ENCODE measurements around the gene MED20. TPM values are rescaled to one million over a fixed set of nuclear protein-coding genes. Genes with fewer than 3 reads are reported as not detected.

Gene MED20
- total RNA-seq, 1 donor from 2014 or later: 13.5 TPM

DNA sequence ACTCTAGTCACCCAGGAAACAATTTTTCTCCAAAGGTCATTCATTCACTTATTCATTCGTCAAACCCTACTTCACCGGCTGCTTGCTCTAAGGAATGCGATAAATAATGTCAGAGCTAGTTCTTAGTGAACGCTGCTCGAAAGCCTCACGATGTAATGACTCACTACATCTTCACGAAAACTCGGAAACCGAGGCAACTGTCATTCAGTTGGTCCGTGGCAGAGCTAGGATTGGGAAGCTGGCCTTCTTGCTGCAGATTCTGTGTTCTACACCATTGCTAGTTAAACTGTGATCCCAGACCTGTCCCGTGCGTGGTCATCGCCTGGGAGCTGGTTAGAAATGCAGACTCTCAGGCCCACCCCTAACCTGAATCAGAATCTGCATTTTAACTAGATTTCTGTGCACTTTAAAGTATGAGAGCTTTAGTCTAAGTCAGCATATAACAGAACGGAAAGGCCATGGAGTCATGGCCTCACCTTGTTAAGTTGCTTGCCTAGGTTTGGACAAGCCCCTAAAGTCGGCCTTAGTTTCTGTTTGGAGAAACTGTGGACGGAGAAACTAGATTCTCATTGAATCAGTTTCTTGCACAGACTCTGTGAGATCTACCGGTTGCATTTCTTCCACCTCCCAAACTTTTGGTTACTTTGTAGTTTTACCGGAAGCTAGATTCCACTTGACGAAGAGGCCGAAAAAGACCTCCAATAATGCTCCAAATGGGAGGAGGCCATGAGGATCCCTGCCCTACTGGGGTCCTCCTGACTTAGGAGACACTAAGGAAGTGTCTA lies 21.3 kb upstream of the MED20 start:
- no peak for DNase-seq (ENCODE audit: low spot score in 2 of 2)
- no peaks in the 10 kb centered on the region for H3K36me3 ChIP-seq

DNA sequence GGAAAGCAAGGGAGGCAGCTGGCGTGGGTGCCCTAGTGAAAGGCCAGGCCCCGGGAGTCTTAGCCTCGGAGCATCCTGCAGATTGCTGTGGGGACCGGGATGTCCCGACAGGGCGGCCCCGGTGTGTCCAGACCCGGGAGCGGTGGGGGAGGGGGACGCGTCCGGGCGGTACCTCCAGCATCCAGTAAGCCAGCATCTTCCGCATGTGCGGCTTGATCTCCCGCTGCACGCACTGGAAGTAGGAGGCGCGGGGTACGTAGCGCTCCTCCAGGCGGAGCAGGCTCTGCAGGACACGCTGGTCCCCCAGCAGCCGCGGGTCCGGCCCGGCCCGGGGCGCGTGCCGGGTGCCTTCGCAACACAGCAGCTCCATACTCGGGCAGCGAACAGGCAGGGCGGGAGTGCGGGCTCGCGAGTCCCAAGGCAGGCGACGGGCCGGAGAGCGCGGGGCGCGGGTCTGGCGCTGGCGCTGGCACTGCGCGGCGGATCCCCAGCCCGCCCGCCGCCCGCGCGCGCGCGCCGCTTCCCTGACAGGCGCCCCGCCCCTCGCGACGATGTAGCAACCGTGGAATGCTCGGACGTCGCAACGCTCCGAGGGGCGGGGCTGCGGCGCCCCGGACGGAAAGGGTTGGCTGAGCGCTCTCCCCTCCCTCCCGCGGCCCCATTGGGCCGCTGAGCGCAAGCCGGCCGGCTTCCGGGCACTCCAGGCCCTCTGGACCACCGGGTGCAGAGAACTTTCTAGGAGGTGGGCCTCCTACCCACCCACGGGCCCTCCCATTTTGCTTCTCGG lies 20.5 kb upstream of the MED20 start, which contains the start of gene CCND3:
Gene CCND3 (minus strand): TSS at position 529 of the 787 bp plus-strand sequence. CDS start 159 bp downstream, at position 370.
- TF ChIP-seq CTCF (IDR thresholded peaks at IDR 0.05): peak in 1 of 3 experiments; percentile 1
- Histone ChIP-seq H3K36me3 (peaks cover 0 to 6% of the 10 kb centered on the region in 2 donors), H3K27me3 (no peaks in the 10 kb centered on the region), H3K4me1 (peaks cover 4 to 20% of the 10 kb centered on the region in 2 donors), H3K27ac (peak within 1 kb of the TSS; percentile 72 to 83), H3K9me3 (no peaks in the 10 kb centered on the region), H3K4me3 (peak within 1 kb of the TSS; percentile 84 to 93)
- DNase-seq (ENCODE audit: low spot score in 2 of 2): peak; percentile 57 to 95
- intact Hi-C loops (cut with DNase I): loop anchor here (1.0 to 10.0 kb wide), 6 partner anchors 20 to 869 kb away; partner anchors contain the start of genes BYSL, MED20, NFYA and OARD1

More for the DNA sequence above, 21.3 kb upstream of the MED20 start:
- Histone ChIP-seq H3K4me3 (peak overlapping the region; percentile 84 to 93), H3K4me1 (peaks cover 4 to 20% of the 10 kb centered on the region in 2 donors), H3K9me3 (no peaks in the 10 kb centered on the region), H3K27ac (peak overlapping the region; percentile 46 to 83), H3K27me3 (no peaks in the 10 kb centered on the region)
- intact Hi-C loops (cut with DNase I): loop anchor here (10.0 kb wide), 1 partner anchor 623 kb away; the partner anchor contains the start of gene UBR2
- no peak for TF ChIP-seq CTCF (IDR thresholded peaks at IDR 0.05)

DNA sequence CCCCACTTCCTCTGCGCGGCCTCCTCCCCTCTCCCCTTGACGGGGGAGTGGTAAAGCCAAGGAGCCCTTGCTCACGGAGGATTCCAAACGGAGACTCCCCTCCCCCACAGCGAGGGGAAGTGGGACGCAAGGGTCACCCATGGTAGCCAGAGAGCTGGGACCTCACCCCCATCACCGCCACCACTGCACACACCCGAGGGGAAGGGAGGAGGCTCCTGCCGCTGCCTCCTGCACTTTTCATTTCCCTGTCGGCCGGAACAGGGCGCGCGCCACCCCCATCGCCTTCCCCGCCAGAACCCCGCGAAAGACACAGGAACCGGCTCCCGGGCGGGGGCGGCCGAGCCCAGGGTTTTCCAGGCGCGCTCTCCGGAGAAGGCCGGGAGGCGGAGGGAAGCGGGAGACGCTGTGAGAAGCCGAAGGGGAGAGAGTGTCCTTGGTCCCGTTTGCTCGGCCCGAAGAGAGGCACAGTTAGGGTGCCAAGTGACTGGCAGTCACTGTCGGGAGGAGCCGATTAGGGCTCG lies 19.9 kb upstream of the MED20 start:
- peak overlapping the region; percentile 84 to 93 for H3K4me3 ChIP-seq
- peaks cover 5 to 10% of the 10 kb centered on the region in 2 donors for H3K36me3 ChIP-seq
- peak overlapping the region; percentile 72 to 74 for H3K27ac ChIP-seq
- intact Hi-C loops (cut with DNase I): loop anchor here (1.0 to 10.0 kb wide), 6 partner anchors 20 to 868 kb away; partner anchors contain the start of genes BYSL, MED20, NFYA and OARD1
- H3K9me3 ChIP-seq: no peaks in the 10 kb centered on the region
- H3K4me1 ChIP-seq: peaks cover 4 to 20% of the 10 kb centered on the region in 2 donors
- no peak for DNase-seq (ENCODE audit: low spot score in 2 of 2)
- no peaks in the 10 kb centered on the region for H3K27me3 ChIP-seq
- peak in 1 of 3 experiments; percentile 7 for TF ChIP-seq CTCF (IDR thresholded peaks at IDR 0.05)

- DNase-seq (ENCODE audit: low spot score in 2 of 2): no peak
- Histone ChIP-seq H3K9me3 (no peaks in the 10 kb centered on the region), H3K27ac (peak overlapping the region; percentile 50 to 72), H3K36me3 (peaks cover 12 to 17% of the 10 kb centered on the region in 2 donors), H3K4me1 (peaks cover 4 to 20% of the 10 kb centered on the region in 2 donors), H3K4me3 (peak overlapping the region; percentile 84 to 93), H3K27me3 (no peaks in the 10 kb centered on the region)
- TF ChIP-seq CTCF (IDR thresholded peaks at IDR 0.05): no peak
- intact Hi-C loops (cut with DNase I): loop anchor here (2.0 to 10.0 kb wide), 3 partner anchors 153 to 867 kb away; partner anchors contain the start of genes NFYA, OARD1, TOMM6 and UBR2
Observed at GRCh38 chr6:41939848-41940758, 19.2 kb upstream of the MED20 start.

All from ascending aorta (tissue), 2 donors.